GM18507 (cell line): Measurements from ENCODE around the gene SIMC1.
"Not testable (repeated sequence)": the region's sequence is repeated elsewhere in the genome, so short reads cannot be mapped to it uniquely, and the experiment has no call there.

ENCODE experiments used
- DNase-seq: peaks from one replicate; pipeline ENCODE4 v3.0.0; 2011; ENCODE audit warnings: low read depth; ENCODE audit not compliant: insufficient read length; ENCODE audit errors: extremely low spot score
- FAIRE-seq: peaks from 2 replicates; lab custom pipeline; 2011; peaks lifted over from hg19 to GRCh38; lab: Jason Lieb, UNC

Gene SIMC1

DNA sequence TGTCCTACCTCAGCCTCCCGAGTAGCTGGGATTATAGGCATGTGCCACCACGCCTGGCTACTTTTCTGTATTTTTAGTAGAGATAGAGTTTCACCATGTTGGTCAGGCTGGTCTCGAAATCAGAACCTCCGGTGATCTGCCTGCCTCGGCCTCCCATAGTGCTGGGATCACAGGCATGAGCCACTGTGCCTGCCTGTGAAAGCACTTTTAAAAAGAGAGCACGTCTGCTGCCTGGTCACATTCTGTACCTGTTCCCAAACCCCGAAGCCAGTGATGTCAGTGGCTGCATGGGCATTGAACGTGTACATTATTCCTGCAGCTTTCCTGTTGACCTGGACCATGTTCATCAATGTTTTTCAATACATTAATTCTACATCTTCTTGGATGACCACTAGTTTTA, 35.1 kb upstream of the SIMC1 start:
- DNase-seq (no peak), FAIRE-seq (no peak)

DNA sequence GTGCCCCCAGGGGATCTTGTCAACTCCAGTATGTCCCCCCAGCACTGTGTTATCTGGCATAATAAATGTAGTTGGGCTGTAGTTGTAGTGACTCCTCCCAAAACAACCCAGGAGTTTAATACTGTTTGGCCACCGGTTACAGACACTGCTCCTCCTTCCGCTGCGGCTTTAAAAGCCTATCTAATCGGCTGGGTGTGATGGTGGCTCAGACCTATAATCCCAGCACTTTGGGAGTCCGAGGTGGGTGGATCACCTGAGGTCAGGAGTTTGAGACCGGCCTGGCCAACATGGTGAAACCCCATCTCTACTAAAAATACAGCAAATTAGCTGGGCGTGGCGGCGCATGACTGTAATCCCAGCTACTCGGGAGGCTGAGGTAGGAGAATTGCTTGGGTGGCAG, 34.7 kb upstream of the SIMC1 start:
- FAIRE-seq, DNase-seq: not testable (repeated sequence)

DNA sequence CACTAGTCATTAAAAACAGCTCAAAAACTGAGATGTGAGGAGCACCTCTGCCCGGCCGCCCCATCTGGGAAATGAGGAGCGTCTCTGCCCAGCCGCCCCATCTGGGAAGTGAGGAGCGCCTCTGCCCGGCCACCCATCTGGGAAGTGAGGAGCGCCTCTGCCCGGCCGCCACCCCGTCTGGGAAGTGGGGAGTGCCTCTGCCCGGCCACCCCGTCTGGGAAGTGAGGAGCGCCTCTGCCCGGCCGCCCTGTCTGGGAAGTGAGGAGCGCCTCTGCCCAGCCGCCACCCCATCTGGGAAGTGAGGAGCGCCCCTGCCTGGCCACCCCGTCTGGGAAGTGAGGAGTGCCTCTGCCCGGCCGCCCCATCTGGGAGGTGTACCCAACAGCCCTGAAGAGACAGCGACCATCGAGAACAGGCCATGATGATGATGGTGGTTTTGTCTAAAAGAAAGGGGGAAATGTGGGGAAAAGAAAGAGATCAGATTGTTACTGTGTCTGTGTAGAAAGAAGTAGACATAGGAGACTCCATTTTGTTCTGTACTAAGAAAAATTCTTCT, 23.7 kb upstream of the SIMC1 start:
- DNase-seq, FAIRE-seq: not testable (repeated sequence)

DNA sequence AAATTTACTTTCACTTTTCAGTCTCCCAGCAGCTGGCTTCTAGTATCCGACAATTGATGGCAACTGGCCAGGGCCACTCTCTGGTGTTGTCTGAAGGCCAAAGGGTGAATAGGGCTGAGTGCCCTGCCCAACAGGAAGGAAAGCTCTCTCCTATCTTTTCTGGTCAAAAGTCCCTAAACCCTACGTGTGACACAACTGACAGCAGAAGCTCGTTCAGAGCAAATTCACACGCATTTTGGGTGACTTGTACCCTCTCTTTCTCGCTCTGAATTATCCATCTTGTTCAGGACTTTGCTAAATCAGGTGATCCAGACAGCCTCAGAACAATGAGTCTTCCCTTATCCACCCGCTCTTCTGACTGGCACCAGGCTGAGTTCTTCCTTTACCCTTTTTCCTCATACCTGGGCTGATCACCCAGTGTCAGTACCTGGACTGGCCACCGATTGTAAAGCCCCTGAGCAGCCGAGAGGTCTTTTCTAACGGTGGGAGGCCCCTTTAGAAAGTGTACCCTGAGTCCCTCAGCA, 21.8 kb upstream of the SIMC1 start:
- not testable (repeated sequence) for FAIRE-seq, DNase-seq

DNA sequence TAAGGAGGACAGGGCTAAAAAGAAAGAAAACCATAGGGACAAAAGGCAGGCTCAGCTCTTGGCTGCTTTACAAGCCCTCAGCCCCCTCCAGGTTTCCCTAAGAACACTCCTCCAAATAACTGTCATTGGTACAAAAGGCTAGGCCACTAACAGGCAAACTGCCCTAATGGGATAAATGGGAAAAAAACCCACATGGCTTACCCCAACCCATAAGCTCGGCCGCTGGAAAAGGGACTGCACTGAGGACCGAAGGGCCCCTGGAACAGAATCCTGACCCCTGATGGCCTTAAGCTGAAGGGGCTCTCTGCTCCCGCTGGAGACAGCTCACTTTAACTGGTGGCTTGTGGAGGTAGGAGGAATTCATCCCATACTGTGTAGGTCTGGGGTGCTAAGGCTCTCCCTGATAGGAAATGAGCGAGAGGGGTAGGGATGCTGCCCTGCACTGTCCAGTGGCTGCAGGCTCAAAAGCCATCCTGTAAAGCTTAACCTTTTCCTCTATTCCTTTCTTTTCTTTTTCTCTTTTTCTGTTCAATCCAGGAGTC, 21.0 kb upstream of the SIMC1 start:
- FAIRE-seq, DNase-seq: not testable (repeated sequence)

DNA sequence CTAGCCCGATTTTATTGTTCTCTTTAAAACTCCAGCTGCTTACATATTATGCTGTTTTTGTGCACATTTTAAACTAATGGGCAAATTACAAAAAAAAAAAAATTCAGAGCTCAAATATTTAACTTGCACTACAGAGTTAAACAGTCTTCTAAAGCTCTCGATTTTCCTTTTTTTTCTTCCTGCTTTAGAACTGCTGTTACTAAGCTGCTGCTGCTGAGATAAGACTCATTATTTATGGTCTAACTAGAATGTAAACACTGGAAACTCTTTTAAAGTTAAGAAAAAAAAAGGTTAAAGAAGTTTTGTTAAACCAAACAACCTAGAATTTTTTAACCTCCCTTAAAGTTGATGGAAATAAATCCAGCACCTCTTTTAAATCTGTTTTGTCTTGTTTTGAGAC, 20.5 kb upstream of the SIMC1 start:
- not testable (repeated sequence) for FAIRE-seq, DNase-seq

DNA sequence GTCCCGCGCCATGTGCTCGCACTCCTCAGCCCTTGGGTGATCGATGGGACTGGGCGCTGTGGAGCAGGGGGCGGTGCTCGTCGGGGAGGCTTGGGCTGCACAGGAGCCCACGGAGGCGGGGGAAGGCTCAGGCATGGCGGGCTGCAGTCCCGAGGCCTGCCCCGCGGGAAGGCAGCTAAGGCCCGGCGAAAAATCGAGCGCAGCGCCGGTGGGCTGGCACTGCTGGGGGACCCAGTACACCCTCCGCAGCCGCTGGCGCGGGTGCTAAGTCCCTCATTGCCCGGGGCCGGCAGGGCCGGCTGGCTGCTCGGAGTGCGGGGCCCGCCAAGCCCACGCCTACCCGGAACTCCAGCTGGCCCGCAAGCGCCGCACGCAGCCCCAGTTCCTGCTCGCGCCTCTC, 16.2 kb upstream of the SIMC1 start:
- DNase-seq, FAIRE-seq: not testable (repeated sequence)

DNA sequence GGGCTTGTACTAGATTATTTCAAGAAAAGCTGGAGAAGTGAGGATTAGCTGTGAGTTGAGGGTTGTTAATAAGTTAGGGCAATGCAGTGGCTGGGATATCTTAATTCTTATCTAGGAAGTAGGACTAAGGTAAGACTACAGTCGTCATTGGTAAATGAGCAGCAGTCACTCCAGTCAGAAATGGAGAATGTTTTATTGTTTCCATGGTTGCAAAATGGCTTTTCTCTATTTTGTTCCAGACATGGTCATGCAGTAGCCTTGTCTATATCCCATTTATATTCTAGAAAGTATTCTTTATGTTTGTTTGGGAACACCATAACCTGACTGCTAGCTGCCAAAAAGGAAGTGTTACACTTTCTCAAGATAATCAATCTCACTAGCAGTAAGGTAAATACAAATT, 9.9 kb upstream of the SIMC1 start:
- not testable (repeated sequence) for FAIRE-seq, DNase-seq

DNA sequence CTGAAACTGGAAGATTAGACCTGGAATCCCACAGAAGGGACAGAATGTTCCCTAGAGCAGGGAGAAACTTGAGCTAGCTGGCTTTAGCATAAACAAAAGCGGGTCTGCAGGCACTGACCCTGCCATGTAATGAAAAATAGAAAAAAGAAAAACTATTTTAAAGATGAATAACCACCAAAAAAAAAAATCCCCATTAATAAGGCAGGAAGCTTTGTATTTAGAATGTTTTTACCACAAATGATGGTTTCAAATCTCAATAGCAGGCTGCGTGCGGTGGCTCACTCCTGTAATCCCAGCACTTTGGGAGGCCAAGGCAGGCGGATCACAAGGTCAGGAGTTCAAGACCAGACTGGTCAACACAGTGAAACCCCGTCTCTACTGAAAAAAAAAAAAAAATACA, 5.0 kb upstream of the SIMC1 start:
- DNase-seq, FAIRE-seq: not testable (repeated sequence)

DNA sequence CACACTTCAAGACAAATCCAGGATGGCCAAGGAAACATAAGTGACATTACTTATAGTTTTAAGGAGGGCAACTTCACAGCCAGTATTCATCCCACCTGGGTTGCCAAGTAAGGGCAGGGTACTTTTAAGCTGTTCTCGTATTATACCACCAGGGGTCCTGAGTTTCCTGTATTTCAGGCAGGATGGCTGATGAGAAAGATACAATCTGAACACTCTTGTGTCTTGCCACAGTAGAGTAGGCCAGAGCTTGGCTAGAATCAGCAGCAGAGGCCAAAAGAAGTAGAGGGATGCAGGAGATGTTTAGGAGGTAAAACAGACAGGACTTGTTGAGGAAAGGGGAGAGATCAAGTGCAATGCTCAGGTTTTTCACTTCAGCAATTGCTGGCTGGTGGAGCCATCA, 3.1 kb upstream of the SIMC1 start:
- not testable (repeated sequence) for DNase-seq

DNA sequence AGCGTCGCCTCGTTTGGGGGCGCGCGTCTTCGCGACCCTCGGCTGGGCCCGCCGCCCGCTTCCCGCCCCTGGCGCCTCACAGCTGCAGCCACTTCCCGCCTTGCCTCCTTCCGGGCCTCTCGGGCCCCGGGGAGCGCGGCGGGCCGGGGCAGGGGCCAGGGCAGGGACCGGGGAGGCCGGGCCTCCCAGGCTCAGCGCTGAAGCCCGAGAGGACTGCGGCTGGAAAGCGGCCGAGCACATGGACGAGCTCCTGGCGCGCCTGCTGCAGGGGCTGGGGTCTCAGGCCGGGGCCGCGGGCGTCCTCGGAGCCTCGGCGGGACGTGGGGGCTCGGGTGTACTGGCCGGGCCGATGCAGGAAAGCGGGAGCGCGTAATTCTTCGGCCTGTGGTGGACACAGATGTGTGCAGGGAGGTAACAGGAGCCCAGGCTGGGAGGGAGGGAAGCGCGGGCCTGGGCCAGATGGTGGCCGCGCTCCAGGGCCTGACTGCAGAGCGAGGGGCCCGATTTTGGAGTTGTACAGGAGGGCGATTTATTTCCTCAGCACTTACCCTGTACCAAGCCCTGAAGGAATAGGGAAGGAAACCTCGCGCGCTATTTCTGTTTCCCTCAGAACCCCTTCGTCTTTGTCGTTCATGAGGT, 540 bp downstream of the SIMC1 start:
- FAIRE-seq, DNase-seq: not testable (repeated sequence)

More for the DNA sequence above, 3.1 kb upstream of the SIMC1 start:
- peak; percentile 55 for FAIRE-seq

DNA sequence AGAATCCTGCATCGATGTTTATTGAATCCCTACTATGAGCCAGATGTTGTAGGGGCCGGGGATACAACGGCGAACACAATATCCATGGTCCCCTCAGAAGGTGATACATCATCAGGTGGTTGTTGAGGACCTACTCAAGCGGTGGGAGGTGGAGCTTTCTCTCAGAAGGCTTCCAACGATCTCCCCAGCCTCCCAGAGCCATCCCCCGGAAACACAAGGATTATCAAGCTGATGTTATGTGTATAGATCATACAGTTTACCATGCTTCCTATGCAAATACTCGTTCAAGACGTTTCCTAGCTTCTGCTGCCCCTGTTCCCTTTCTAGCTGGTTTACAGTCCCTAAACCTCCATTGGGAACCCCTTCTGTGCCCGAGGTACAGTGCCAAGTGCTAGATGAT, 1.1 kb downstream of the SIMC1 start:
- FAIRE-seq = peak; percentile 82
- DNase-seq = not testable (repeated sequence)

DNA sequence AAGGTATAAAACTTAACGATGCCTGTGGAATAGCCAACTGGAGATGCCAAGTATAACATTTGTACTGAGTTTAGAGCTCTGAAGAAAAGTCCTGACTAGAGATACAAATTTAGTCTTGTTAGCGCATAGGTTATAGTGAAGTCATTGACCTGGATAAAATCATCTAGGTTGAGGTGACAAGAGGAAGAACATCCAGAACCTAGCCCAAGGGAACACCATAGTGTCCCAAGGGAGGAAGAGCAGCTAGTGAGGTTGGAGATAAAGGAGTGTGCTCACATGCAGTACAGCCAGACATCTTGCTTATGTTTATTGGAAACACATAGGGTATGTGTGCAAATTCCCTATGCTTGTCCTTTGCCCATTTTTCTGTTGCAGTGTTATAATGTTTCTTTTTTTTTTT, 6.1 kb downstream of the SIMC1 start:
- not testable (repeated sequence) for DNase-seq, FAIRE-seq

DNA sequence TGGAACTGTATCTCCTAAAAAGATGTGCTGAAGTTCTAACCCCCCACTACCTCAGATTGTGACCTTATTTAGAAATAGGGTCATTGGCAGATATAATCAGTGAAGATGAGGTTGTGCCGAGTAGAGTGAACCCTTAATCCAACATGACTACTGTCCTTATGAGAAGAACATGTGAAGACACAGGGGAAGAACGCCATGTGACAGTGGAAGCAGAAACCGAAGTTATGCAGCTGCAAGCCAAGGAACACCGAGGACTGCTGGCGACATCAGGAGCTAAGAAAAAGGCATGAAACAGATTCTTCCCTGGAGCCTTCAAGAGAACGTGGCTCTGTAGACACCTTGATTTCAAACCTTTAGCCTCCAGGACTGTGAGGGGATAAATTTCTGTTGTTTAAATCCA, 6.8 kb downstream of the SIMC1 start:
- not testable (repeated sequence) for DNase-seq, FAIRE-seq

DNA sequence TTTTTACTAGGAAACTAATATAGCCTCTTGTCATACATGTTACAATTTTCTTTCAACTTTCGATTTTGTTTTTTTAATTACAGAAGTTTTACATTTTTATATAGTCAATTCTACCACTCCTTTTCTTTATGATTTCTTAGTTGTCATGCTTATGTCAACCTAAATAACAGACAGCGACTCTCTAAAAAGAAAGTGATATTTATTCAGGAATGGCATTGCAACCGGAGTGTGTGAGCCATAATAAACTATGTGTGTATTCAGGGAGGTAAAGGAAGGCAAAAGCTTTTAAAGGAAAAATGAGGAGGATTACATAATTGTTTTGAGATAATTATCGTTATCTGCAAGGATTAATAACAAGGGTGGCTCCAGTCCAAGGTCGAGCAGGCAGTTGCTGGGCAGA, 7.3 kb downstream of the SIMC1 start:
- not testable (repeated sequence) for FAIRE-seq, DNase-seq

DNA sequence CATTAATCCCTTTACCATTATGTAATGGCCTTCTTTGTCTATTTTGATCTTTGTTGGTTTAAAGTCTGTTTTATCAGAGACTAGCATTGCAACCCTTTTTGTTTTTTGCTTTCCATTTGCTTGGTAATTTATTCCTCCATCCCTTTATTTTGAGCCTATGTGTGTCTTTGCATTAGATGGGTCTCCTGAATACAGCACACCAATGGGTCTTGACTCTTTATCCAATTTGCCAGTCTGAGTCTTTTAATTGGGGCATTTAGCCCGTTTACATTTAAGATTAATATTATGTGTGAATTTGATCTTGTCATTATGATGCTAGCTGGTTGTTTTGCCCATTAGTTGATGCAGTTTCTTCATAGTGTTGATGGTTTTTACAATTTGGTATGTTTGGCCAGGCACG, 12.5 kb downstream of the SIMC1 start:
- FAIRE-seq = not testable (repeated sequence)

DNA sequence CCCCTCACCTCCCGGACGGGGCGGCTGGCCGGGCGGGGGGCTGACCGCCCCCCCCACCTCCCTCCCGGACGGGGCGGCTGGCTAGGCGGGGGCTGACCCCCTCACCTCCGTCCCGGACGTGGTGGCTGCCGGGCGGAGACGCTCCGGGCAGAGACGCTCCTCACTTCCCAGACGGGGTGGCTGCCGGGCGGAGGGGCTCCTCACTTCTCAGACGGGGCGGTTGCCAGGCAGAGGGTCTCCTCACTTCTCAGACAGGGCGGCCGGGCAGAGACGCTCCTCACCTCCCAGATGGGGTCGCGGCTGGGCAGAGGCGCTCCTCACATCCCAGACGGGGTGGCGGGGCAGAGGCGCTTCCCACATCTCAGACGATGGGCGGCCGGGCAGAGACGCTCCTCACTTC, 13.9 kb downstream of the SIMC1 start:
- DNase-seq, FAIRE-seq: not testable (repeated sequence)

More for the DNA sequence above, 12.5 kb downstream of the SIMC1 start:
- DNase-seq = not testable (repeated sequence)

DNA sequence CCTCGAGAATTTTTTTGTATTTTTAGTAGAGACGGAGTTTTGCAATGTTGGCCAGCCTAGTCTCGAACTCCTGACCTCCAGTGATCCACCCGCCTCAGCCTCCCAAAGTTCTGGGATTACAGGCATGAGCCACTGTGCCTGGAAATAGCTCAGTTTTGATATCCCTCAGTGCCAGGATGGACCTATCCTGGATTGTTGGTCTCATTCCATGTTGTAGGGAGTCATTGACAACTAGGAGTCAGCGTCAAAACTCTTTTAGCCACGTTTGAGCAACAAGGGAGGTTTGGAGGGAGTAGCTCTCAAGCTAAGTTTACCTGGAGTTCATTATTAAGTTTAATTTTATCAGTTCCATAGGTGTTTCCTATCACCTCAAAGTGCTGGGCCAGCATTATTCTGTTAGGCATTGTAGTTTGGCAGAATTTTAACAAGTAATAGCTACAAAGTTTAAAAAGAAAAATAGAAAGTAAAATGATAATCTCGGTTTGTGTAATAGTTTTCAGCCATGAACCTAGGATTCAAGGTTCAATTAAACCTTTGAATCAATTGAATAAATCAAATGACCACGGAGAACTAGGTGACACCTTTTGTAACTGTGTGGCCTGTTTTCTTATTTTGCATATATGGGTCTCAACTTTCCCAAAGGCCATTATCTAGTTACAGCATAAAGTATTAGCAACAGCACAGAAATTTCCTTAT, 15.3 kb downstream of the SIMC1 start:
- not testable (repeated sequence) for FAIRE-seq, DNase-seq

DNA sequence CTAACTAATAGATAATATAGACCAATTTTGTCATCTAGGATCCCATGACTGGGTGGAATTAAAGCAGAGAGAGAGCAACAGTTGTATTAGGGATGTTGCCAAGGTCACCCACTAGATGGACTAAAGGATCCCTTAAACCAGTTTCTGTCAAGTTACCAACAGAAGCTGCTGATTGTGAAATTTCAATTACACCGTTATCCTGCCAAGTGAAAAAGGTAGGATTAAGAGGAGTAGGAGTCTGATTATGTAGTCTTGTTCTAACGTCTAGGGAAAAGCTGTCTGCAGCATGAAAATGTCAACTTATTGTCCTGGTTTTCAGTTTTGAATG, 15.8 kb downstream of the SIMC1 start:
- FAIRE-seq = not testable (repeated sequence)

DNA sequence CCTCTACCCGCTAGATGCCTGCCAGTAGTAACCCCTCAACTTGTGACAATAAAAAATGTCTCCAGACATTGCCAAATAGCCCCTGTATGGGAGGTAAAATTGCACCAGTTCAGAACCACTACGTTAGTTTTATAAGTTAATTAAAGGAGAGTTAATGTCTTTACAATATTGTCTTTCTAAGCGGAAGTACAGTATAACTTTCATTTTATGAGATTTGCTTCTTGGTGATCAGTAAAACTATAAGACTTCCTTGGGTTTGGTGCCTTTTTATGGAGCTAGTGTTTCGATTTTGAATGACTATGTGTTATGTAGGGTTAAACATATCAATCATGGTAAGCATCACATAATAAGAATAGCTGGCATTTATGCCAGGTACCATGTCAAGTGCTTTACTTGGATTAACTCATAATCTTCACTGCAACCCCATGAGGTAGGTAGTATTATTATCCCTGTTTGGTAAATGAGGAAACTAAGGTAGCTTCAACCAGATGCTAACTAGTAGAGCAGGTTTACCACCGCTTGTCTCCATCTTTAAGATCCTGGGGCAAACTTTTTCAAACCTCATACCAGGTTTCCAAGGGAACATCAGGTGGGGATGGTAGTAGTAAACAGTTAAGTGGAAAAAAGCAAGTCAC, 19.8 kb downstream of the SIMC1 start:
- not testable (repeated sequence) for DNase-seq, FAIRE-seq

More for the DNA sequence above, 15.8 kb downstream of the SIMC1 start:
- DNase-seq = not testable (repeated sequence)
